Measurements from ENCODE around the gene GALK2. TPM values are rescaled to one million over a fixed set of nuclear protein-coding genes. Genes with fewer than 3 reads are reported as not detected.
A peak's percentile ranks its signal among the peaks of the same experiment; 100 is the strongest.

Gene GALK2
- total RNA-seq, result 21.3 and 21.7 TPM in 2 replicates
- long read RNA-seq, full-length matches to known transcripts, result 46 of 91 reads
- long read RNA-seq, partial matches to known transcripts, result 2 of 91 reads
- long read RNA-seq, other reads (novel, unspliced or antisense), result 43 of 91 reads

- Mint-ChIP-seq H3K27ac (ENCODE audit: unreplicated experiment) (peak within 1 kb of the TSS; percentile 94), H3K9me3 (peaks cover 4% of the 10 kb centered on the region), H3K27me3 (ENCODE audit: low read depth) (no peaks in the 10 kb centered on the region), H3K4me3 (peak within 1 kb of the TSS; percentile 94), H3K4me1 (peaks cover 18% of the 10 kb centered on the region), H3K36me3 (ENCODE audit: low read depth) (peaks cover 5% of the 10 kb centered on the region)
- no peak for TF ChIP-seq CTCF (conservative IDR thresholded peaks at IDR 0.05)
- DNase-seq (ENCODE audit: low read depth, low spot score), result peak; percentile 54
These were observed at the start of gene GALK2 for GRCh38 chr15:49169880-49170597. Gene GALK2 (plus strand): TSS chr15:49170247. CDS start chr15:49170323, 76 bp downstream.

- Mint-ChIP-seq H3K9me3 (peaks cover 3% of the 10 kb centered on the region), H3K27me3 (ENCODE audit: low read depth) (no peaks in the 10 kb centered on the region), H3K36me3 (ENCODE audit: low read depth) (peaks cover 11% of the 10 kb centered on the region), H3K4me3 (no peak overlapping the region), H3K4me1 (peaks cover 4% of the 10 kb centered on the region), H3K27ac (ENCODE audit: unreplicated experiment) (peak overlapping the region; percentile 6)
- no peak for DNase-seq (ENCODE audit: low read depth, low spot score)
- TF ChIP-seq CTCF (conservative IDR thresholded peaks at IDR 0.05), result no peak
These were observed 49.2 kb upstream of the GALK2 start for GRCh38 chr15:49120832-49121231.

GRCh38 chr15:49121901-49122300 is 48.1 kb upstream of the GALK2 start:
- no peak overlapping the region for H3K4me3 Mint-ChIP-seq
- no peaks in the 10 kb centered on the region for H3K27me3 Mint-ChIP-seq (ENCODE audit: low read depth)
- TF ChIP-seq CTCF (conservative IDR thresholded peaks at IDR 0.05), result no peak
- no peak for DNase-seq (ENCODE audit: low read depth, low spot score)
- H3K36me3 Mint-ChIP-seq (ENCODE audit: low read depth), result peaks cover 1% of the 10 kb centered on the region
- no peaks in the 10 kb centered on the region for H3K9me3 Mint-ChIP-seq
- H3K27ac Mint-ChIP-seq (ENCODE audit: unreplicated experiment), result no peak overlapping the region
- peaks cover 4% of the 10 kb centered on the region for H3K4me1 Mint-ChIP-seq

GRCh38 chr15:49122541-49123062 is 47.4 kb upstream of the GALK2 start:
- Mint-ChIP-seq H3K4me1 (peaks cover 4% of the 10 kb centered on the region), H3K27me3 (ENCODE audit: low read depth) (no peaks in the 10 kb centered on the region), H3K4me3 (no peak overlapping the region), H3K9me3 (no peaks in the 10 kb centered on the region), H3K27ac (ENCODE audit: unreplicated experiment) (no peak overlapping the region), H3K36me3 (ENCODE audit: low read depth) (no peaks in the 10 kb centered on the region)
- DNase-seq (ENCODE audit: low read depth, low spot score), result no peak
- TF ChIP-seq CTCF (conservative IDR thresholded peaks at IDR 0.05), result no peak

- no peak for TF ChIP-seq CTCF (conservative IDR thresholded peaks at IDR 0.05)
- H3K9me3 Mint-ChIP-seq, result no peaks in the 10 kb centered on the region
- H3K27me3 Mint-ChIP-seq (ENCODE audit: low read depth), result no peaks in the 10 kb centered on the region
- DNase-seq (ENCODE audit: low read depth, low spot score), result no peak
- H3K27ac Mint-ChIP-seq (ENCODE audit: unreplicated experiment), result no peak overlapping the region
- H3K4me1 Mint-ChIP-seq, result peaks cover 2% of the 10 kb centered on the region
- no peaks in the 10 kb centered on the region for H3K36me3 Mint-ChIP-seq (ENCODE audit: low read depth)
- H3K4me3 Mint-ChIP-seq, result no peak overlapping the region
These were observed 45.7 kb upstream of the GALK2 start for GRCh38 chr15:49124371-49124770.
